Endothelial cell of umbilical vein (primary cell): Measurements from ENCODE around the gene COL4A1. TPM values are rescaled to one million over a fixed set of nuclear protein-coding genes. Genes with fewer than 3 reads are reported as not detected.

Experiments
- BruUV-seq: library from RNA; stranded (reverse); fragments of 400-500 nt; replicated peaks from 2 replicates; lab custom pipeline; 2021; lab: Mats Ljungman, UMichigan
- CTCF ChIA-PET: fragments of 300-600, 350-600 bp; sonication (Branson Sonifier 250); formaldehyde crosslinking; loops from one replicate; lab custom pipeline; 2021; ENCODE audit warnings: antibody characterized with exemption, inconsistent platforms; lab: Charles Lee
- POLR2A ChIA-PET: fragments of 300-600, 350-600 bp; sonication (Branson Sonifier 250); formaldehyde crosslinking; loops from one replicate; lab custom pipeline; 2021; ENCODE audit warnings: antibody characterized with exemption, inconsistent platforms; lab: Charles Lee
- DNase-seq: peaks from one replicate; pipeline ENCODE4 v3.0.0-alpha.2; 2011; ENCODE audit warnings: low read depth, low spot score
- FAIRE-seq: peaks from 2 replicates; lab custom pipeline; 2011; peaks lifted over from hg19 to GRCh38; lab: Jason Lieb, UNC
- H2AFZ ChIP-seq: 2 replicates; pipeline ENCODE4 v1.6.0; 2012; ENCODE audit warnings: low read depth, low read length, control low read depth, inconsistent platforms
- H3K27ac ChIP-seq: 2 replicates; pipeline ENCODE4 v1.5.1; 2011; ENCODE audit warnings: low read depth, mild to moderate bottlenecking, control low read depth, low read length, moderate library complexity; ENCODE audit not compliant: insufficient read depth
- H3K27me3 ChIP-seq, 2 experiments: 2 replicates each; pipeline versions ENCODE4 v1.6.0 to v1.6.1; 2011; ENCODE audit warnings: low read length in 2 of 2, mixed read lengths in 1 of 2; ENCODE audit not compliant: control insufficient read depth in 2 of 2, insufficient read depth in 2 of 2
- H3K36me3 ChIP-seq, 2 experiments: 2 replicates in 1 of 2; 3 replicates in 1 of 2; pipeline ENCODE4 v1.5.1; 2011; ENCODE audit warnings: low read length in 2 of 2, mild to moderate bottlenecking in 1 of 2, moderate library complexity in 1 of 2; ENCODE audit not compliant: control insufficient read depth in 2 of 2, insufficient read depth in 2 of 2; ENCODE audit errors: extremely low read depth in 1 of 2
- H3K4me1 ChIP-seq: 3 replicates; pipeline ENCODE4 v1.5.1; 2011; ENCODE audit warnings: mild to moderate bottlenecking, low read length; ENCODE audit not compliant: control insufficient read depth, insufficient read depth; ENCODE audit errors: extremely low read depth
- H3K4me2 ChIP-seq: 2 replicates; pipeline ENCODE4 v1.6.1; 2011; ENCODE audit warnings: low read length, control low read depth, mixed read lengths; ENCODE audit not compliant: insufficient read depth
- H3K4me3 ChIP-seq, 3 experiments: fragments of 200-600 bp in 1 of 3; sonication (generic), shearing (Covaris generic) in 1 of 3; replicated peaks in 1 of 3; 2 replicates each; pipeline ENCODE4 v1.5.1; 2011 to 2016; ENCODE audit warnings: control low read depth in 3 of 3, low read length in 3 of 3, mild to moderate bottlenecking in 2 of 3, inconsistent platforms in 1 of 3, low read depth in 1 of 3, moderate library complexity in 1 of 3; ENCODE audit not compliant: insufficient read depth in 1 of 3
- H3K79me2 ChIP-seq: 2 replicates; pipeline ENCODE4 v1.6.0; 2012; ENCODE audit warnings: low read length, inconsistent platforms; ENCODE audit not compliant: control insufficient read depth, insufficient read depth
- H3K9ac ChIP-seq: replicated peaks from 2 replicates; pipeline ENCODE3; 2011; ENCODE audit warnings: low read length, control low read depth; ENCODE audit not compliant: insufficient read depth; ENCODE audit errors: extremely low read depth
- H3K9me1 ChIP-seq: replicated peaks from 3 replicates; pipeline ENCODE4 v1.6.0; 2011; ENCODE audit warnings: mild to moderate bottlenecking, low read length; ENCODE audit not compliant: control insufficient read depth, insufficient read depth; ENCODE audit errors: extremely low read depth
- H3K9me3 ChIP-seq: replicated peaks from 2 replicates; pipeline ENCODE4 v1.5.1; 2012; ENCODE audit warnings: low read length, inconsistent platforms; ENCODE audit not compliant: control insufficient read depth, insufficient read depth
- H4K20me1 ChIP-seq: replicated peaks from 2 replicates; pipeline ENCODE3; 2011; ENCODE audit warnings: mild to moderate bottlenecking, low read length; ENCODE audit not compliant: control insufficient read depth, insufficient read depth; ENCODE audit errors: extremely low read depth
- FOS ChIP-seq: IDR thresholded peaks from 2 replicates; pipeline ENCODE4 v1.6.1; 2011; ENCODE audit warnings: mild to moderate bottlenecking, low read length, moderate library complexity, borderline replicate concordance; ENCODE audit not compliant: insufficient read depth
- GATA2 ChIP-seq: IDR thresholded peaks from 2 replicates; pipeline ENCODE4 v1.7.0; 2011; ENCODE audit warnings: low read depth, mild to moderate bottlenecking, moderate library complexity, mixed read lengths, low read length; ENCODE audit not compliant: insufficient read length, insufficient read depth
- JUN ChIP-seq: IDR thresholded peaks from 2 replicates; pipeline ENCODE4 v1.6.1; 2011; ENCODE audit warnings: borderline replicate concordance, low read depth; ENCODE audit not compliant: insufficient read length, insufficient read depth
- POLR2A ChIP-seq: IDR thresholded peaks from 2 replicates; pipeline ENCODE4 v1.6.1; 2012; ENCODE audit warnings: low read depth, mild to moderate bottlenecking, control low read depth, low read length
- POLR2AphosphoS5 ChIP-seq: IDR thresholded peaks from 2 replicates; pipeline ENCODE4 v1.6.1; 2012; ENCODE audit warnings: low read depth, mild to moderate bottlenecking, control low read depth, low read length, moderate library complexity; ENCODE audit not compliant: insufficient read depth
- dilution Hi-C: fragments of 300-500 bp; cut with MboI; formaldehyde crosslinking; loops from one replicate; pipeline ENCODE4 v1.15.0; 2019; ENCODE audit warnings: low sequenced_read_pairs; ENCODE audit not compliant: extremely low pct_ligation_motif_present
- intact Hi-C: fragments of 100-400 bp; cut with micrococcal nuclease; formaldehyde crosslinking; loops from one replicate; pipeline ENCODE4 v1.10.0; 2022
- polyA plus RNA-seq, 4 experiments: library from polyadenylated mRNA; depleted of rRNA in 3 of 4; stranded (reverse) in 3 of 4; unstranded in 1 of 4; fragments of >200 nt; gene quantifications; 2 replicates each; pipeline versions ENCODE4 v1.2.1 to v1.2.3, GENCODE V29; 2011 to 2012; ENCODE audit warnings: missing spikeins in 1 of 4
- total RNA-seq: library from RNA; stranded (reverse); gene quantifications from 2 replicates; pipeline ENCODE4 v1.2.3, GENCODE V29; 2021
- TF ChIP-seq, protein P1 (sequence below): IDR thresholded peaks from 2 replicates; pipeline ENCODE4 v1.6.1; 2011; ENCODE audit not compliant: insufficient read depth, insufficient read length
- TF ChIP-seq, protein P2 (sequence below), 2 donors: IDR thresholded peaks; 1 replicate in 1 of 2; 2 replicates in 1 of 2; pipeline ENCODE4 v1.5.1; 2011; ENCODE audit warnings: low read length in 2 of 2, mild to moderate bottlenecking in 2 of 2, moderate library complexity in 2 of 2, control low read depth in 1 of 2, inconsistent platforms in 1 of 2, low read depth in 1 of 2; ENCODE audit not compliant: insufficient read depth in 1 of 2; ENCODE audit errors: extremely low read depth in 1 of 2

COL4A1 gene
- total and polyA plus RNA-seq, 2 donors (not counting 3 experiments of a cell fraction or from before 2014, with no cell fraction given) = 384 to 1,119 TPM

DNA sequence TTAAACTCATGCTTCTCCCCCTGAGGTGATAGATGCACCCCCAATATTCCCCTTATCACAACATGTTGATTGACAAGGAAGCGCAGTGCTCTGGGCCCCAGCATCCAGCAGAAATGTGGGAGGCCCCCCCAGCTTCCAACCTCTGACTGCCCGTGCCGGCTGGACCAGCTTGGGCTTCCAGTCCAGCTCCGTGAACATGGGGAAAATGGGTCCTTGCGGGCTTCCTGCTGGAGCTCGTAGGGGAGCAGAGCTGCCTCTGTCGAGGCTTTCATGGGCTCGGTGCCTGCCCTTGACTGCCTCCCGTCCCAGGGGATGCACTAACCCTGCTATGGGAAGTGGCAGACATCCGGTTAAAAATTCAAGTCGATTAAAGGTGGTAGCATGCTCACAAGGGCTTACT is 188.9 kb downstream of the COL4A1 start:
- H3K9me1 ChIP-seq = no peaks in the 10 kb centered on the region
- H3K4me3 ChIP-seq = no peak overlapping the region
- no peaks in the 10 kb centered on the region for H3K79me2 ChIP-seq
- DNase-seq (no peak), FAIRE-seq (no peak)
- H3K9me3 ChIP-seq = no peaks in the 10 kb centered on the region
- intact Hi-C loops = no loop called here
- no TSS peak for BruUV-seq
- H3K36me3 ChIP-seq = no peaks in the 10 kb centered on the region
- H3K4me1 ChIP-seq = no peaks in the 10 kb centered on the region
- H3K9ac ChIP-seq = no peak overlapping the region
- no peak overlapping the region for H3K27ac ChIP-seq
- dilution Hi-C loops = no loop called here
- TF ChIP-seq POLR2AphosphoS5 (no peak), JUN (no peak), POLR2A (no peak)
- TF ChIP-seq, protein P1, sequence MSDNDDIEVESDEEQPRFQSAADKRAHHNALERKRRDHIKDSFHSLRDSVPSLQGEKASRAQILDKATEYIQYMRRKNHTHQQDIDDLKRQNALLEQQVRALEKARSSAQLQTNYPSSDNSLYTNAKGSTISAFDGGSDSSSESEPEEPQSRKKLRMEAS = no peak
- no peak overlapping the region for H2AFZ ChIP-seq
- ChIA-PET POLR2A (no interaction called here), CTCF (no interaction called here)
- H3K4me2 ChIP-seq = no peak overlapping the region
- no peaks in the 10 kb centered on the region for H4K20me1 ChIP-seq
- peaks cover 17 to 22% of the 10 kb centered on the region in 2 experiments for H3K27me3 ChIP-seq

DNA sequence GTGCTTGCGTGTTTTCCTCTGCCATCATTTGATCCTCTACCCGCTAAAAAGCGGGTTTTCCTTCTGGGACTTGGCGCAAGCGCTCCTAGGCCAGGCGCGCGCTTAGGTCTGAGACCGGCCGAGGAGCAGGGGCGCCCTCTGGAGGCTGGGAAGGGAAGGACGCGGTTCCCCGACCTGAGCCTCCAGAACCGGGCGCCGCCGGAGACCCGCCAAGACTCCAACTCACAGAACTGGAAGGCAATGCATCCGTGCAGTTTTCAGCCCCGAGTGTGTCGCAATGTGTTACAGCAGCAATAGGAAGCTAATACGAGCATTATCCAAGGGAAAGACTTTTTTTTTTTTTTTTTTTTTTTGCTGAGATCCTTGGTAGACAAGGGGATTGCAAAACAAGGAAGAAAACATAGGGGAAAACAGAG is 190.9 kb downstream of the COL4A1 start:
- peak; percentile 80 for FAIRE-seq
- no TSS peak for BruUV-seq

More for the DNA sequence above, 190.9 kb downstream of the COL4A1 start:
- H3K79me2 ChIP-seq = no peaks in the 10 kb centered on the region
- H4K20me1 ChIP-seq = no peaks in the 10 kb centered on the region
- ChIA-PET CTCF (interaction anchor here (0.6 to 1.0 kb wide), 6 partner anchors 20 to 1201 kb away, joined by 3 to 6 read pairs (median 4); no protein-coding TSS in a partner anchor), POLR2A (no interaction called here)
- no peaks in the 10 kb centered on the region for H3K9me1 ChIP-seq
- no peak overlapping the region for H3K27ac ChIP-seq
- TF ChIP-seq, protein P2, sequence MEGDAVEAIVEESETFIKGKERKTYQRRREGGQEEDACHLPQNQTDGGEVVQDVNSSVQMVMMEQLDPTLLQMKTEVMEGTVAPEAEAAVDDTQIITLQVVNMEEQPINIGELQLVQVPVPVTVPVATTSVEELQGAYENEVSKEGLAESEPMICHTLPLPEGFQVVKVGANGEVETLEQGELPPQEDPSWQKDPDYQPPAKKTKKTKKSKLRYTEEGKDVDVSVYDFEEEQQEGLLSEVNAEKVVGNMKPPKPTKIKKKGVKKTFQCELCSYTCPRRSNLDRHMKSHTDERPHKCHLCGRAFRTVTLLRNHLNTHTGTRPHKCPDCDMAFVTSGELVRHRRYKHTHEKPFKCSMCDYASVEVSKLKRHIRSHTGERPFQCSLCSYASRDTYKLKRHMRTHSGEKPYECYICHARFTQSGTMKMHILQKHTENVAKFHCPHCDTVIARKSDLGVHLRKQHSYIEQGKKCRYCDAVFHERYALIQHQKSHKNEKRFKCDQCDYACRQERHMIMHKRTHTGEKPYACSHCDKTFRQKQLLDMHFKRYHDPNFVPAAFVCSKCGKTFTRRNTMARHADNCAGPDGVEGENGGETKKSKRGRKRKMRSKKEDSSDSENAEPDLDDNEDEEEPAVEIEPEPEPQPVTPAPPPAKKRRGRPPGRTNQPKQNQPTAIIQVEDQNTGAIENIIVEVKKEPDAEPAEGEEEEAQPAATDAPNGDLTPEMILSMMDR (IDR thresholded peaks at IDR 0.05; ENCODE audit: extremely low read depth in 1 of 2, insufficient read depth in 1 of 2, low read depth in 1 of 2, low read length in 2 of 2) = peak; percentile 92 to 97
- peak; percentile 20 for TF ChIP-seq FOS
- TF ChIP-seq GATA2 = no peak
- no peak overlapping the region for H3K9ac ChIP-seq
- H3K4me3 ChIP-seq = no peak overlapping the region
- H2AFZ ChIP-seq = no peak overlapping the region
- H3K36me3 ChIP-seq = no peaks in the 10 kb centered on the region
- dilution Hi-C loops = no loop called here
- DNase-seq = peak; percentile 59
- intact Hi-C loops = loop anchor here (1.0 to 2.0 kb wide), 3 partner anchors 329 to 1794 kb away; partner anchors contain the start of gene IRS2
- peaks cover 17 to 22% of the 10 kb centered on the region in 2 experiments for H3K27me3 ChIP-seq
- H3K9me3 ChIP-seq = no peaks in the 10 kb centered on the region
- no peaks in the 10 kb centered on the region for H3K4me1 ChIP-seq
- H3K4me2 ChIP-seq = no peak overlapping the region
